ENCODE measurements around the gene KLHDC7A. TPM values are rescaled to one million over a fixed set of nuclear protein-coding genes. Genes with fewer than 3 reads are reported as not detected.

The KLHDC7A gene
- total RNA-seq, 1 donor from 2014 or later, result not detected

GRCh38 chr1:18528616-18529015 lies 47.9 kb downstream of the KLHDC7A start:
- intact Hi-C loops (cut with micrococcal nuclease), result no loop called here
- H3K4me3 Mint-ChIP-seq, result no peak overlapping the region
- H3K36me3 Mint-ChIP-seq (ENCODE audit: low read depth), result no peaks in the 10 kb centered on the region
- TF ChIP-seq CTCF (IDR thresholded peaks at IDR 0.05), result no peak
- H3K27me3 Mint-ChIP-seq, result peaks cover 8% of the 10 kb centered on the region
- no peaks in the 10 kb centered on the region for H3K4me1 Mint-ChIP-seq
- POLR2A ChIA-PET, result no interaction called here
- H3K27ac Mint-ChIP-seq, result no peak overlapping the region
- no peaks in the 10 kb centered on the region for H3K9me3 Mint-ChIP-seq
- ATAC-seq (ENCODE audit: low read depth) (no peak), DNase-seq (no peak)
- CTCF ChIA-PET, result no interaction called here

DNA sequence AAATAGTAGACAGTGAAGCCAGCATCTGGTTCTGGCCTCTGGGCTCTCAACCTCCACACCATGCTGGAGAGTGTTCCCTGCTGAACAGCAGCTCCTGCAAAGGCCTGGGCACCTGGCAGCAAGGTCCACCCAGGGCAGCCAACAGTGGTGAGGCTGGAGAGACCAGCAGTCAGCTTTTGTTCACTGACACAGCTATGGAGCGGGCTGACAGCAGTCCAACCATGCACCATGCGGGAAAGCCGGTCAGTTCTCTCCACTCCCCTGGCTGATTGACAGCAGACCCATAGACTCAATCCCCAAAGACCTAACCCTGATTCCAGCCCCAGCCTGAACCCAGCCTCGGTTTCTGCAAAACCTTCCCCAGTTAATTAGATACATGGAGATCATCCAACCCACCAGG lies 49.0 kb downstream of the KLHDC7A start:
- Mint-ChIP-seq H3K4me1 (no peaks in the 10 kb centered on the region), H3K36me3 (ENCODE audit: low read depth) (no peaks in the 10 kb centered on the region), H3K27me3 (peaks cover 8% of the 10 kb centered on the region), H3K4me3 (no peak overlapping the region), H3K27ac (no peak overlapping the region), H3K9me3 (no peaks in the 10 kb centered on the region)
- CTCF ChIA-PET, result no interaction called here
- TF ChIP-seq CTCF (IDR thresholded peaks at IDR 0.05), result no peak
- POLR2A ChIA-PET, result no interaction called here
- no peak for ATAC-seq (ENCODE audit: low read depth)
- intact Hi-C loops (cut with micrococcal nuclease), result no loop called here
- no peak for DNase-seq

DNA sequence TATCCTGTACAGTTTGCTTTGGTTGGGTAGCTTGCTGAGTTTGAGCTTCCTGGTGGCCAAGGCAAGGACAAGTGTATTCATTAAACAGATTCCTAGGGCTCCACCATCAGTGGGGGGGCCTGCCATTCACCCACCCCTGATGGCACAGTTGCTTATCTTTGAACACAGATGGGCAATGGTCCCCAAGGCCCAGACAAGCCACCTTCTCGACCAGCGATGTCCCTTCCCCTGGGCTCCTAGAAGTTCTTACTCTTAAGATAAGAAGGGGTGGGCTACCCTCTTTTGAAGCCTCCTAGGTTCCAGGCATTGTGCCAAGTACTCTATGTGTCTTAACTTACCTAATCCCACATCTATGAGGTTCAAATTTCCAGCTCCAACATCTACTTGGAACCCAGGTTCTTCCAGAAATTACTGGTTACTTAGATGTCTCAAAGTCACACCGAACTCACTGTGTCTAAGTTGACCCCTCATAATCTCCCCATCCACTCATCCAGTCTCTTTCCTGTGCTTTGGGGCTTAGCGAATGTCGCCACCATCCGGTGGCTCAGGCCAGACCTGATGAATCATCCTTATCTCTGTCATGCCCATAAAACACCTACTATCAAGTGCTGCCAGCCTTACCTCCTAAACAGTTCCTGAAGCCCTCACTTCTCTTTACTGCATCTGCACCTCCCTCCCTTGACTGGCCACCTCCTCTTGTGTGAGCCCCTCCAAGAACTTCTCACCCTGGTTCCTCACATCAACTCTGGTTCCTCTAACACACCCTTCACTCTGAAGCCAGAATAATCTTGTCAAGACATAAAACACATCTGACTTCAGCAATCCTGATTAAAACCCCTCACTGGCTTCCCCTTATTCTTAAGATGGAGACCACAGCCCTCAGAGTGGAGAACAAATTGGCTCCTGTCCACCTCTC lies 50.1 kb downstream of the KLHDC7A start:
- H3K4me1 Mint-ChIP-seq, result no peaks in the 10 kb centered on the region
- no peak for ATAC-seq (ENCODE audit: low read depth)
- intact Hi-C loops (cut with micrococcal nuclease), result no loop called here
- no peak overlapping the region for H3K27ac Mint-ChIP-seq
- no peak for TF ChIP-seq CTCF (IDR thresholded peaks at IDR 0.05)
- peaks cover 8% of the 10 kb centered on the region for H3K27me3 Mint-ChIP-seq
- POLR2A ChIA-PET, result no interaction called here
- DNase-seq, result no peak
- no peaks in the 10 kb centered on the region for H3K9me3 Mint-ChIP-seq
- H3K4me3 Mint-ChIP-seq, result no peak overlapping the region
- H3K36me3 Mint-ChIP-seq (ENCODE audit: low read depth), result no peaks in the 10 kb centered on the region
- CTCF ChIA-PET, result no interaction called here

GRCh38 chr1:18531503-18531845 lies 50.7 kb downstream of the KLHDC7A start:
- TF ChIP-seq CTCF (IDR thresholded peaks at IDR 0.05), result no peak
- no peaks in the 10 kb centered on the region for H3K4me1 Mint-ChIP-seq
- ChIA-PET CTCF (no interaction called here), POLR2A (no interaction called here)
- no peak for ATAC-seq (ENCODE audit: low read depth)
- DNase-seq, result no peak
- H3K27me3 Mint-ChIP-seq, result peaks cover 8% of the 10 kb centered on the region
- no peak overlapping the region for H3K4me3 Mint-ChIP-seq
- intact Hi-C loops (cut with micrococcal nuclease), result no loop called here
- no peaks in the 10 kb centered on the region for H3K9me3 Mint-ChIP-seq
- no peaks in the 10 kb centered on the region for H3K36me3 Mint-ChIP-seq (ENCODE audit: low read depth)
- H3K27ac Mint-ChIP-seq, result no peak overlapping the region

DNA sequence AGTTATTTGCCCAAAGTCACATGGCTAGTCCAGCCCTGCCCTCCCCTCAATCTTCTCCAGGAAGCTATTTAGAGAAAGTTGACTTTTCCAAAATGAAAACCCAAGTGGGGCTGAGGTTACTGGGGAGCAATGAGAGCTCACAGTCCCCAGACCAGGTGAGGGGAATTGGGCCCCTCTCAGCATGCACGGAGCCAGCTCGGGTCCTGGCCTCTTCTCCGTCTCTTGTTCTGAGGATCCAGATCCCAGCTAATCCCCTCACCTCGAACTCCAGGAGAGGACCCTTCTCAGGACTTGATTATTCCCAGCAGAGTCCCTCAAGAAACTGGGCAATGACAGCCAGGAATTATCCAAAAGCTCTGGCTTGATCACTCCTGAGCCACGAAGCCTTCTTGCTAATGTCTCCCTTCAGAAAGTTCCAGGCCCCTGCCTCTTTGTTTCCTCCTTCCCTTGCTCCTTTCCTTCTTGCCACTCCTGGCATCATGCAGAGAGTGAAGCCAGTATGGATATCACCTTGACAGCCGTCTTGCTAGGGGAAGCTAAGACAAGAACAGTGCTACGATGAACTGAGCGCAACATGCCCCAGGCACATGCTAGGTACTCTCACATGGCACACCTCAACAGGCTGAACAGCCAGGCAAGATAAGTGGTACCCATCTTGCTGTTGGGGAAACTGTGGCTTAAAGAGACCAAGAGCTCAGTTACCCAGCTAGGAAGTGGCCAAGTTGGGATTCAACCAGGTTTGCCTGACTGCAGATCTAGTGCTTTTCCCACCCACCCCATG lies 51.9 kb downstream of the KLHDC7A start:
- Mint-ChIP-seq H3K4me3 (no peak overlapping the region), H3K27me3 (peaks cover 11% of the 10 kb centered on the region), H3K9me3 (no peaks in the 10 kb centered on the region), H3K36me3 (ENCODE audit: low read depth) (no peaks in the 10 kb centered on the region), H3K27ac (no peak overlapping the region), H3K4me1 (no peaks in the 10 kb centered on the region)
- POLR2A ChIA-PET, result no interaction called here
- CTCF ChIA-PET, result no interaction called here
- intact Hi-C loops (cut with micrococcal nuclease), result no loop called here
- DNase-seq (no peak), ATAC-seq (ENCODE audit: low read depth) (no peak)
- no peak for TF ChIP-seq CTCF (IDR thresholded peaks at IDR 0.05)
